K562 treated with DMSO at 1 percent for 48 hours (cell line): ENCODE data around the gene CGB5. TPM values are rescaled to one million over a fixed set of nuclear protein-coding genes. Genes with fewer than 3 reads are reported as not detected.

Experiments used
- total RNA-seq: library from RNA; unstranded; fragments of 300-600 nt; gene quantifications from 2 replicates; pipeline ENCODE4 v1.2.3, GENCODE V29; 2022; ENCODE audit warnings: low replicate concordance; ENCODE audit errors: extremely low read depth

The CGB5 gene
- not detected in 2 replicates for total RNA-seq

GRCh38 chr19:49043548-49043947 is at the start of gene CGB5:
TSS of gene CGB5 (plus strand) at chr19:49043848. CDS start at chr19:49044210, 362 bp downstream.

DNA sequence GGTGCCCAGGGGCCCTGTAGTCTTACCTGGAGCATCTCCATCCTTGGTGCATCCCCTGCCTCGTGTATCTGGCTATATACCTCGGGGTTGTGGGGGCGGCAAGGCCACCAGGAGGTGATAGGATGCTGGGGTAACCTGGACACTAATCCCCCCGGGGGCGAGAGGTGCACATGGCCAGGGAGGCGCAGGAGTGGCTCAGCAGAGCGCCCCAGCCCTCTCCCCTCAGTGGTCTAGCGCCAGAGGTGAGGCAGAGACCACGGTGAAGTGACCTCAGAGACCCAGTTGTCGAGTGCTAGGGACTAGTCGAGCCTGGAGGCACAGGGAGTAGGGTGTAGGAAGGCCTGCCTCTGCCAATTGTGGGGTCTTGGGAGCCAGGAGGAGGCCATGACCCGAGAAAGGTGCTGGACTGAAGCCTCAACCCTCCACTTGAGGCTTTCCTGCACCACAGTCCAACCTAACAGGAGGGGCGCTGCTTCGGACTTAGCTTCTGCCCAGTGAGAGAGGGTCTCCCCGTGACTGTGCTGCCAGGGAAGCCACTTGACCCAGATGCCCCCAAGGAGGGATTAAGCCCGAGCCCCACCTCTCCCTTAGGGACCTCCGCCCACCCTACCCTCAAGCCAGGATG is 26.5 kb upstream of the CGB5 start, which contains the start of gene LHB:
Gene LHB (minus strand): TSS at position 51 of the 625 bp plus-strand sequence. CDS start 10 bp downstream, at position 41.

GRCh38 chr19:49024233-49024632 is 19.4 kb upstream of the CGB5 start, which contains the start of gene CGB3:
TSS of gene CGB3 (minus strand) at chr19:49024333. CDS start at chr19:49023971, 362 bp downstream.

DNA sequence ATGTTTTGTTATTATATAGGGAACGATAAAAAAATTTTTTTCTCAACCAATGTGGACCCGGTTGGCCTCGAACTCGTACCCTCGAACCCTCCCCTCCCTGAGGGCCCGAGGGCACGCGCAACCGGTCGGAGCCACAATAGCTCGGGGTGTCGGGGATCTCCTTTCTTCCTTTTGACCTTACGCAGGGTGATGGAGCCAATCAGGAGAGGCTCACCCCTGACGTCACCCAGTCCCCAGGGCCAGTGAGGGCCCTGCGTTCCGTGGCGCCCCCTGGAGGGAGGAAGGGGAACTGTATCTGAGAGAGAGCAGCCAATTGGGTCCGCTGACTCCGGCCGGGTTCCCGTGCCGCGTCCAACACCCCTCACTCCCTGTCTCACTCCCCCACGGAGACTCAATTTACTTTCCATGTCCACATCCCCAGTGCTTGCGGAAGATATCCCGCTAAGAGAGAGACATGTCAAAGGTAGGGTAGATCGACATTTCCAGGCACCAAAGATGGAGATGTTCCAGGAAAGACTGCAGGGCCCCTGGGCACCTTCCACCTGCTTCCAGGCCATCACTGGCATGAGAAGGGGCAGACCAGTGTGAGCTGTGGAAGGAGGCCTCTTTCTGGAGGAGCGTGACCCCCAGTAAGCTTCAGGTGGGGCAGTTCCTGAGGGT is 11.9 kb upstream of the CGB5 start, which contains the start of gene CGB2:
Gene CGB2 (plus strand): TSS at position 249 of the 660 bp plus-strand sequence. CDS start 206 bp downstream, at position 455.

DNA sequence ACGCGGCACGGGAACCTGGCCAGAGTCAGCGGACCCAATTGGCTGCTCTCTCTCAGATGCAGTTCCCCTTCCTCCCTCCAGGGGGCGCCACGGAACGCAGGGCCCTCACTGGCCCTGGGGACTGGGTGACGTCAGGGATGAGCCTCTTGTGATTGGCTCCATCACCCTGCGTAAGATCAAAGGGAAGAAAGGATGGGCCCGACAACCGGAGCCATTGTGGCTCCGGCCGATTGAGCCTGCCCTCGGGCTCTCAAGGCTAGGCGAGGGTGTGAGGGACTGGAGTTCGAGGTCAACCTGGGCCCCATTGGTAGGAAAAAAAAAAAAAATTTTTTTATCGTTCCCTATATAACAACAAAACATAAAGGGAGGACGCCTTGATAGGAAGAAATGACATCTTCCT is 6.8 kb upstream of the CGB5 start, which contains the start of gene CGB1:
Gene CGB1 (minus strand): TSS at position 81 of the 400 bp plus-strand sequence. CDS start 184 bp downstream, outside the sequence.

DNA sequence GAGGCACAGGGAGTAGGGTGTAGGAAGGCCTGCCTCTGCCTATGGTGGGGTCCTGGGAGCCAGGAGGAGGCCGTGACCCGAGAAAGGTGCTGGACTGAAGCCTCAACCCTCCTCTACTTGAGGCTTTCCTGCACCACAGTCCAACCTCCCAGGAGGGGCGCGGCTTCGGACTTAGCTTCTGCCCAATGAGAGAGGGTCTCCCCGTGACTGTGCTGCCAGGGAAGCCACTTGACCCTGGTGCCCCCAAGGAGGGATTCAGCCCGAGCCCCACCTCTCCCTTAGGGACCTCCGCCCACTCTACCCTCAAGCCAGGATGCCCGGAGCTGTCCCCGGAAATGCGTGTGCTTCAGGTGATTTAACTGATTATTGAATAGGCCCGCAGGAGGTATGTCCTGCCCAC is 5.4 kb downstream of the CGB5 start, which contains the start of gene CGB8:
Gene CGB8 (minus strand): TSS at position 101 of the 400 bp plus-strand sequence. CDS start 372 bp downstream, outside the sequence.

DNA sequence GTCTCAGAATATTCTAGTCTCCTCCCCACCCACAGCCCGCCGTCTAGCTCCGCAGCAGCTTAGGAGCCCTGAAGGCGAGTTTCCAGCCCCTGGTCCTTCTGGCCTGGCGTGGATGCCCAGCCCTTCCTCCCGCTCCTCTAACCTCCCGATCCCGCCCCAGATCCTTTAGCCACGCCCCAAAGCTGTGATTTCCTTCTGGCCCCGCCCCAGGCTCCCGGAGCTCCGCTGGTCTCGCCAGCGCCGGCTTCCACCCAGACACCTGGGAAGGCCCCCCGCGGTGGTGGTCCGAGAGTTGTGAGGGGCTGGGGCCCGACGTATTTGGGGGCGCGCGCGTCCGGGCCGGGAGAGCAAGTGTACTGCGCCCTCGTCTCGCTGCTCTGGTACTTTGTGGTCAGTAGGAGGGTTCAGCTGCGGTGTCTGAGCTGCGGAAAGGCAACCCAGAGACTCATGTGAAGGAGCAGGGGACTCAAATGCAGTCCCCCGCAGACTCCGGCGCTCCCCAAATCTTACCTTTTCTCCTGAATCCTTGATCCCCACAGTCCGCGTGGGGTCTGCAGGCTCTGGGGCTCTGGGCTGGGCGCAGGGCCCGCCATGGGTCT is 14.1 kb downstream of the CGB5 start, which contains the start of gene CGB7:
Gene CGB7 (minus strand): TSS at position 114 of the 599 bp plus-strand sequence. CDS start 2,374 bp downstream, outside the sequence.

DNA sequence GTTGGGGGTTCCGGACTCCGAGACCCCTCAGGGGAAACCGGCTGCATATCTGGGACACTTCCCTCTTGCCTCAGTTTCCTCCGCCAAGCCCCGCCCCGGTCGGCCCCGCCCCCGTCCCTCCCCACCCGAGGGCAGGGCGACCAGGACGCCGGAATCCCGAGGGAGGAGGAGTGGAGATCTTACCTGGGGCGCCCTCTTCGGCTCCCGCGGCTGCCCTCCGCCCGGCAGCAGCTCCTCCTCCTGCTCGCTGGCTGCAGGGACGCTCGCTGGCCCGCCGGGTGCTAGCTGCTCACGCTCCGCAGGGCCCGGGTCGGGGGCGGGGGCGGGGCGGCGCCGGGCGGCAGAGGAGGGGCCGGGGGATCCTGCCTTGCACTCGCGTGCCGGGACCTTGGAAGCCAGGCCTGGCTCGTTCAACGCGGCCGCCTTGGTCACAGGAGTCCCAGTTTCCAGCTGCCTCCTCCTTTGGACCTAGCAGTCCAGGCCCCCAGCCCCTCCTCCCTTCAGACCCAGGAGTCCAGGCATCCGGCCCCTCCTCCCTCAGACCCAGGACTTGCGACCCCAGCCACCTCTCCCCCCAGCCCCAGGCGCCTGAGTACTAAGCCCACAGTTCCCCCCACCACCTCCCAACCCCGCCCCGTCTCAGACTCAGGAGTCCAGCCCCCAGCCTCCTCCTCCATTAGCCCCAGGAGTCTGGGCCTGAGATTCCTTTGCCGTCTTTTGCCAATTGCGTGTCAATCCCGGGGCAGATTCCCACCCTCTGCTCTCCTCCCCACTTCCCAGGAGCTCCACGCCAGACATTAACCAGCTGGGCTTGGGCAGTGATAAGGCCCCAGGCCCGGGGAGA is 21.3 kb downstream of the CGB5 start, which contains the start of gene NTF4:
Gene NTF4 (minus strand): TSS at position 51 of the 844 bp plus-strand sequence. CDS start 2,821 bp downstream, outside the sequence.

GRCh38 chr19:49085020-49085867 is 41.6 kb downstream of the CGB5 start, which contains the start of gene SNRNP70:
TSS of gene SNRNP70 (plus strand) at chr19:49085451. CDS start at chr19:49086415, 964 bp downstream.

Other genes with a start within 250 kb of the CGB5 start
- gene BCAT2, start 232.8 kb upstream of the CGB5 start, total RNA-seq, result not detected in 2 replicates
- gene HSD17B14, start 207.4 kb upstream of the CGB5 start, total RNA-seq, result not detected in 2 replicates
- not detected in 2 replicates for gene PLEKHA4, start 175.2 kb upstream of the CGB5 start, total RNA-seq
- not detected in 2 replicates for gene PPP1R15A, start 171.4 kb upstream of the CGB5 start, total RNA-seq
- gene TULP2, start 145.1 kb upstream of the CGB5 start, total RNA-seq, result not detected in 2 replicates
- gene NUCB1, start 143.5 kb upstream of the CGB5 start, total RNA-seq, result 924 and 1,522 TPM in 2 replicates
- gene DHDH, start 110.1 kb upstream of the CGB5 start, total RNA-seq, result not detected in 2 replicates
- gene BAX, start 89.0 kb upstream of the CGB5 start, total RNA-seq, result not detected in 2 replicates
- gene FTL, start 78.5 kb upstream of the CGB5 start, total RNA-seq, result 5,393 and 6,511 TPM in 2 replicates
- 109 TPM in 1 of 2 replicates, not detected in the other for gene GYS1, start 50.5 kb upstream of the CGB5 start, total RNA-seq
- not detected in 2 replicates for gene RUVBL2, start 50.0 kb upstream of the CGB5 start, total RNA-seq
- gene LHB, start 26.8 kb upstream of the CGB5 start, total RNA-seq, result not detected in 2 replicates
- gene CGB3, start 19.5 kb upstream of the CGB5 start, total RNA-seq, result not detected in 2 replicates
- not detected in 2 replicates for gene CGB2, start 12.0 kb upstream of the CGB5 start, total RNA-seq
- gene CGB1, start 7.0 kb upstream of the CGB5 start, total RNA-seq, result not detected in 2 replicates
- gene CGB8, start 5.3 kb downstream of the CGB5 start, total RNA-seq, result not detected in 2 replicates
- not detected in 2 replicates for gene CGB7, start 13.9 kb downstream of the CGB5 start, total RNA-seq
- gene NTF4, start 21.0 kb downstream of the CGB5 start, total RNA-seq, result not detected in 2 replicates
- gene KCNA7, start 28.9 kb downstream of the CGB5 start, total RNA-seq, result not detected in 2 replicates
- gene SNRNP70, start 41.6 kb downstream of the CGB5 start, total RNA-seq, result not detected in 2 replicates
- not detected in 2 replicates for gene LIN7B, start 70.5 kb downstream of the CGB5 start, total RNA-seq
- not detected in 2 replicates for gene C19orf73, start 75.3 kb downstream of the CGB5 start, total RNA-seq
- gene PPFIA3, start 75.7 kb downstream of the CGB5 start, total RNA-seq, result not detected in 2 replicates
- gene HRC, start 111.5 kb downstream of the CGB5 start, total RNA-seq, result not detected in 2 replicates
- 127 TPM in 1 of 2 replicates, not detected in the other for gene TRPM4, start 113.9 kb downstream of the CGB5 start, total RNA-seq